Measurements from ENCODE around the gene AIMP1. TPM values are rescaled to one million over a fixed set of nuclear protein-coding genes. Genes with fewer than 3 reads are reported as not detected.

Gene AIMP1
- total and polyA plus RNA-seq, 4 experiments from 2014 or later = 47.0 to 95.9 (median 62.3) TPM

- H3K36me3 Mint-ChIP-seq = peaks cover 39 to 43% of the 10 kb centered on the region in 2 donors
- H3K9me3 Mint-ChIP-seq = no peaks in the 10 kb centered on the region
- no peaks in the 10 kb centered on the region for H3K4me1 ChIP-seq (ENCODE audit: insufficient read depth, low read length)
- H3K4me3 ChIP-seq (ENCODE audit: low read length in 2 of 2) = no peak overlapping the region
- H3K9me3 ChIP-seq (ENCODE audit: control insufficient read depth in 1 of 2, low read length in 2 of 2) = no peaks in the 10 kb centered on the region
- DNase-seq = no peak
- intact Hi-C loops (cut with micrococcal nuclease) = loop anchor here (1.0 kb wide), 1 partner anchor 38 kb away; no protein-coding TSS in a partner anchor
- H3K4me3 Mint-ChIP-seq = no peak overlapping the region
- ChIA-PET CTCF (ENCODE audit: partially characterized antibody) (no interaction called here), POLR2A (ENCODE audit: partially characterized antibody) (no interaction called here)
- no peak overlapping the region for H3K27ac Mint-ChIP-seq
- H3K27me3 ChIP-seq (ENCODE audit: insufficient read depth, low read length) = no peaks in the 10 kb centered on the region
- no peaks in the 10 kb centered on the region for H3K27me3 Mint-ChIP-seq
- no peak overlapping the region for H3K27ac ChIP-seq (ENCODE audit: low read depth, low read length)
- H3K4me1 Mint-ChIP-seq = peaks cover 0 to 22% (median 14%) of the 10 kb centered on the region in 4 donors
- H3K36me3 ChIP-seq (ENCODE audit: insufficient read depth, low read length) = peaks cover 2% of the 10 kb centered on the region
These were observed 14.8 kb upstream of the AIMP1 start for GRCh38 chr4:106301393-106302061.

DNA sequence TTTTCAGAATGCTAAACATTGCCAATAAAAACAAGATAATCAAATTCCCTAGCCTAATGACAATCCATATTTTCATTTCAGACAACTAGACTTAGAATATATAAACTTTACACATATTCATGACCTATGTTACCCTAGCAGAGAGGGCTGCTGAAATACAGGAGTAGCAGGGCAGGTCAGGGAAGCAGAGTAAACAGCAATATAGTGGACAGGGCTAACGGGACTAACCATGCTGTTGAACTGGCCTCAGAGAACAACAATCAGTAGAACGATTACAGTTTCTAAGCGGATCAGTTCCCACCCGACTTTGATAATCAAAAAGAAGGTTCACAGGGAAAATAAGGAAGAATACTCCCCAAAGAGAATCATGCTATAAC, 14.3 kb upstream of the AIMP1 start:
- no peak for DNase-seq
- H3K4me3 ChIP-seq (ENCODE audit: low read length in 2 of 2) = no peak overlapping the region
- H3K36me3 Mint-ChIP-seq = peaks cover 39 to 47% of the 10 kb centered on the region in 2 donors
- H3K4me1 Mint-ChIP-seq = peaks cover 0 to 21% (median 15%) of the 10 kb centered on the region in 4 donors
- ChIA-PET POLR2A (ENCODE audit: partially characterized antibody) (interaction anchor here (1.3 kb wide), 1 partner anchor 14 kb away, joined by 4 read pairs; the partner anchor contains the start of gene TBCK), CTCF (ENCODE audit: partially characterized antibody) (no interaction called here)
- no peak overlapping the region for H3K27ac ChIP-seq (ENCODE audit: low read depth, low read length)
- no peaks in the 10 kb centered on the region for H3K4me1 ChIP-seq (ENCODE audit: insufficient read depth, low read length)
- H3K27me3 ChIP-seq (ENCODE audit: insufficient read depth, low read length) = no peaks in the 10 kb centered on the region
- no peaks in the 10 kb centered on the region for H3K27me3 Mint-ChIP-seq
- intact Hi-C loops (cut with micrococcal nuclease) = no loop called here
- H3K36me3 ChIP-seq (ENCODE audit: insufficient read depth, low read length) = no peaks in the 10 kb centered on the region
- H3K4me3 Mint-ChIP-seq = no peak overlapping the region
- H3K27ac Mint-ChIP-seq = peak overlapping the region in 1 of 7 donors; percentile 83
- no peaks in the 10 kb centered on the region for H3K9me3 ChIP-seq (ENCODE audit: control insufficient read depth in 1 of 2, low read length in 2 of 2)
- H3K9me3 Mint-ChIP-seq = no peaks in the 10 kb centered on the region

GRCh38 chr4:106303548-106304281, 12.6 kb upstream of the AIMP1 start:
- H3K27ac Mint-ChIP-seq = peak overlapping the region in 1 of 7 donors; percentile 7
- H3K27me3 Mint-ChIP-seq = no peaks in the 10 kb centered on the region
- no peak for DNase-seq
- Histone ChIP-seq H3K4me3 (ENCODE audit: low read length in 2 of 2) (no peak overlapping the region), H3K27ac (ENCODE audit: low read depth, low read length) (no peak overlapping the region), H3K27me3 (ENCODE audit: insufficient read depth, low read length) (no peaks in the 10 kb centered on the region), H3K36me3 (ENCODE audit: insufficient read depth, low read length) (no peaks in the 10 kb centered on the region), H3K4me1 (ENCODE audit: insufficient read depth, low read length) (no peaks in the 10 kb centered on the region), H3K9me3 (ENCODE audit: control insufficient read depth in 1 of 2, low read length in 2 of 2) (no peaks in the 10 kb centered on the region)
- H3K4me3 Mint-ChIP-seq = no peak overlapping the region
- peaks cover 32 to 35% of the 10 kb centered on the region in 2 donors for H3K36me3 Mint-ChIP-seq
- intact Hi-C loops (cut with micrococcal nuclease) = no loop called here
- CTCF ChIA-PET (ENCODE audit: partially characterized antibody) = interaction anchor here (0.6 kb wide), 1 partner anchor 26 kb away, joined by 4 read pairs; no protein-coding TSS in a partner anchor
- POLR2A ChIA-PET (ENCODE audit: partially characterized antibody) = interaction anchor here (1.6 kb wide), 1 partner anchor 12 kb away, joined by 4 read pairs; the partner anchor contains the start of genes AIMP1 and TBCK
- H3K9me3 Mint-ChIP-seq = peaks cover 0 to 2% (median 0%) of the 10 kb centered on the region in 8 donors
- peaks cover 5 to 19% (median 17%) of the 10 kb centered on the region in 4 donors for H3K4me1 Mint-ChIP-seq

- no peaks in the 10 kb centered on the region for H3K9me3 ChIP-seq (ENCODE audit: control insufficient read depth in 1 of 2, low read length in 2 of 2)
- Mint-ChIP-seq H3K27me3 (no peaks in the 10 kb centered on the region), H3K9me3 (peaks cover 0 to 2% (median 0%) of the 10 kb centered on the region in 8 donors), H3K4me1 (peaks cover 7 to 18% (median 16%) of the 10 kb centered on the region in 4 donors), H3K27ac (no peak overlapping the region), H3K4me3 (no peak overlapping the region), H3K36me3 (peaks cover 32 to 34% of the 10 kb centered on the region in 2 donors)
- H3K36me3 ChIP-seq (ENCODE audit: insufficient read depth, low read length) = no peaks in the 10 kb centered on the region
- CTCF ChIA-PET (ENCODE audit: partially characterized antibody) = no interaction called here
- H3K4me1 ChIP-seq (ENCODE audit: insufficient read depth, low read length) = no peaks in the 10 kb centered on the region
- POLR2A ChIA-PET (ENCODE audit: partially characterized antibody) = interaction anchor here (1.6 kb wide), 1 partner anchor 11 kb away, joined by 4 read pairs; the partner anchor contains the start of genes AIMP1 and TBCK
- intact Hi-C loops (cut with micrococcal nuclease) = no loop called here
- no peak overlapping the region for H3K27ac ChIP-seq (ENCODE audit: low read depth, low read length)
- H3K4me3 ChIP-seq (ENCODE audit: low read length in 2 of 2) = no peak overlapping the region
- DNase-seq = no peak
- H3K27me3 ChIP-seq (ENCODE audit: insufficient read depth, low read length) = no peaks in the 10 kb centered on the region
These were observed 11.7 kb upstream of the AIMP1 start for GRCh38 chr4:106304632-106305031.

DNA sequence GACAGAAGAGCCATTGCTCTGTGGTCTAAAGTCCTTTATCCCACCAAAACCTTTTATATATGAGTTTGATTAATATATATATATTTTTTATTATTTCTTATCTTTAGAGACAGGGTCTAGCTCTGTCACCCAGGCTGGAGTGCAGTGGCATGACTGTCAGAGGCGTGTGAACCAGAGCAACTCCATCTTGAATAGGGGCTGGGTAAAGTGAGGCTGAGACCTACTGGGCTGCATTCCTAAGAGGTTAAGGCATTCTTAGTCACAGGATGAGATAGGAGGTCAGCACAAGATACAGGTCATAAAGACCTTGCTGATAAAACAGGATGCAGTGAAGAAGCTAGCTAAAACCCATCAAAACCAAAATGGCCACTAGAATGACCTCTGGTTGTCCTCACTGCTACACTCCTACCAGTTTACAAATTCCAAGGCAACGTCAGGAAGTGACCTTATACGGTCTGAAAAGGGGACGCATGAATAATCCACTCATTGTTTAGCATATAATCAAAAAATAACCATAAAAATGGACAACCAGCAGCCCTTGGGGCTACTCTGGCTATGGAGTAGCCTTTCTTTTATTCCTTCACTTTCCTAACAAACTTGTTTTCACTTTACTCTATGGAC, 10.8 kb upstream of the AIMP1 start:
- Mint-ChIP-seq H3K36me3 (peaks cover 26 to 27% of the 10 kb centered on the region in 2 donors), H3K9me3 (peaks cover 0 to 2% (median 0%) of the 10 kb centered on the region in 8 donors), H3K4me3 (no peak overlapping the region), H3K27me3 (no peaks in the 10 kb centered on the region), H3K27ac (no peak overlapping the region), H3K4me1 (peaks cover 11 to 22% (median 15%) of the 10 kb centered on the region in 4 donors)
- no peak overlapping the region for H3K27ac ChIP-seq (ENCODE audit: low read depth, low read length)
- H3K4me3 ChIP-seq (ENCODE audit: low read length in 2 of 2) = no peak overlapping the region
- DNase-seq = no peak
- ChIA-PET CTCF (ENCODE audit: partially characterized antibody) (no interaction called here), POLR2A (ENCODE audit: partially characterized antibody) (no interaction called here)
- H3K4me1 ChIP-seq (ENCODE audit: insufficient read depth, low read length) = no peaks in the 10 kb centered on the region
- intact Hi-C loops (cut with micrococcal nuclease) = no loop called here
- H3K9me3 ChIP-seq (ENCODE audit: control insufficient read depth in 1 of 2, low read length in 2 of 2) = no peaks in the 10 kb centered on the region
- H3K36me3 ChIP-seq (ENCODE audit: insufficient read depth, low read length) = no peaks in the 10 kb centered on the region
- no peaks in the 10 kb centered on the region for H3K27me3 ChIP-seq (ENCODE audit: insufficient read depth, low read length)

- H3K4me1 Mint-ChIP-seq = peaks cover 13 to 22% (median 18%) of the 10 kb centered on the region in 4 donors
These were observed 9.8 kb upstream of the AIMP1 start for GRCh38 chr4:106306561-106306960.

DNA sequence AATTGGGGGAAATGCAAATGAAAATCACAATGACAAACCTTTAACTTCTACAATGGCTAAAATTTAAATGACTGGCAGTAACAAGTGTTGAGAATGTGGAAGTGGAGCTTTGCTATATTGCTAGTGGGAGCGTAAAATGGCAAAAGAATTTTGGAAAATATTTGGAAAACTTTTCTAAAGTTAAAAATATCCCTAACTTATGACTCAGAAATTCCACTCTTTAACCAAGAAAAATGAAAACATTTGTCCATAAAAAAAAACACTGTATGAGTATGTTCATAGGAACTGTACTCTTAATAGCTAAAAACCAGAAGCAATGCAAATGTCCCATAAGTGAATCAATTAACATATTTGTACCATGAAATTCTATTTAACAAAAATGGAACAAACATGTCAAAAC, 4.0 kb upstream of the AIMP1 start:
- H3K4me1 ChIP-seq (ENCODE audit: insufficient read depth, low read length) = peaks cover 16% of the 10 kb centered on the region
- POLR2A ChIA-PET (ENCODE audit: partially characterized antibody) = no interaction called here
- H3K27ac ChIP-seq (ENCODE audit: low read depth, low read length) = no peak overlapping the region
- H3K9me3 ChIP-seq (ENCODE audit: control insufficient read depth in 1 of 2, low read length in 2 of 2) = no peaks in the 10 kb centered on the region
- Mint-ChIP-seq H3K4me3 (peak overlapping the region in 2 of 8 donors; percentile 16 to 32), H3K27ac (peak overlapping the region in 3 of 7 donors; percentile 8 to 80 (median 36)), H3K9me3 (peaks cover 0 to 2% (median 0%) of the 10 kb centered on the region in 8 donors), H3K27me3 (no peaks in the 10 kb centered on the region), H3K36me3 (peaks cover 0 to 4% of the 10 kb centered on the region in 2 donors), H3K4me1 (peaks cover 18 to 34% (median 22%) of the 10 kb centered on the region in 4 donors)
- H3K27me3 ChIP-seq (ENCODE audit: insufficient read depth, low read length) = no peaks in the 10 kb centered on the region
- H3K36me3 ChIP-seq (ENCODE audit: insufficient read depth, low read length) = no peaks in the 10 kb centered on the region
- intact Hi-C loops (cut with micrococcal nuclease) = loop anchor here (10.0 kb wide), 2 partner anchors 838 to 1672 kb away; partner anchors contain the start of genes HADH and PPA2
- H3K4me3 ChIP-seq (ENCODE audit: low read length in 2 of 2) = no peak overlapping the region
- CTCF ChIA-PET (ENCODE audit: partially characterized antibody) = interaction anchor here (1.1 kb wide), 1 partner anchor 15 kb away, joined by 3 read pairs; no protein-coding TSS in a partner anchor
- DNase-seq = no peak

More at GRCh38 chr4:106306561-106306960, 9.8 kb upstream of the AIMP1 start:
- H3K9me3 ChIP-seq (ENCODE audit: control insufficient read depth in 1 of 2, low read length in 2 of 2) = no peaks in the 10 kb centered on the region
- no peak overlapping the region for H3K4me3 ChIP-seq (ENCODE audit: low read length in 2 of 2)
- H3K4me3 Mint-ChIP-seq = no peak overlapping the region
- H3K9me3 Mint-ChIP-seq = peaks cover 0 to 2% (median 0%) of the 10 kb centered on the region in 8 donors
- intact Hi-C loops (cut with micrococcal nuclease) = no loop called here
- ChIA-PET POLR2A (ENCODE audit: partially characterized antibody) (no interaction called here), CTCF (ENCODE audit: partially characterized antibody) (no interaction called here)
- no peaks in the 10 kb centered on the region for H3K4me1 ChIP-seq (ENCODE audit: insufficient read depth, low read length)
- no peaks in the 10 kb centered on the region for H3K27me3 Mint-ChIP-seq
- H3K27me3 ChIP-seq (ENCODE audit: insufficient read depth, low read length) = no peaks in the 10 kb centered on the region
- no peak for DNase-seq
- no peak overlapping the region for H3K27ac ChIP-seq (ENCODE audit: low read depth, low read length)
- peaks cover 25% of the 10 kb centered on the region in 2 donors for H3K36me3 Mint-ChIP-seq
- no peak overlapping the region for H3K27ac Mint-ChIP-seq
- H3K36me3 ChIP-seq (ENCODE audit: insufficient read depth, low read length) = no peaks in the 10 kb centered on the region
